Panc1 (cell line): ENCODE data around the gene ACADM. TPM values are rescaled to one million over a fixed set of nuclear protein-coding genes. Genes with fewer than 3 reads are reported as not detected.

ENCODE experiments used
- ATAC-seq: fragments of 200-7000 bp; cut with Tn5 transposase; 2 replicates; pipeline ENCODE4 v1.9.1; 2020; ENCODE audit warnings: mild to moderate bottlenecking, moderate library complexity
- BruUV-seq: library from RNA; stranded (reverse); fragments of 400-500 nt; replicated peaks from 2 replicates; lab custom pipeline; 2021; lab: Mats Ljungman, UMichigan
- CTCF ChIA-PET: fragments of 300-600 bp; sonication (Branson Sonifier 250); formaldehyde crosslinking; loops from one replicate; lab custom pipeline; 2022; ENCODE audit warnings: antibody characterized with exemption; lab: Charles Lee
- POLR2A ChIA-PET: fragments of 300-600 bp; sonication (Branson Sonifier 250); formaldehyde crosslinking; loops from one replicate; lab custom pipeline; 2022; ENCODE audit warnings: antibody characterized with exemption; lab: Charles Lee
- DNase-seq: peaks from one replicate; pipeline ENCODE4 v3.0.0-alpha.2; 2010; ENCODE audit warnings: low read depth, low spot score
- H3K27ac ChIP-seq: 2 replicates; pipeline ENCODE4 v1.5.1; 2011; ENCODE audit warnings: mild to moderate bottlenecking, low read length, inconsistent platforms
- H3K27me3 ChIP-seq: fragments of 200-500 bp; sonication (Bioruptor generic); 2 replicates; pipeline ENCODE4 v1.6.0; 2014; ENCODE audit warnings: low read length, inconsistent platforms; ENCODE audit not compliant: control insufficient read depth, insufficient read depth
- H3K36me3 ChIP-seq: fragments of 200-500 bp; sonication (Bioruptor generic); 2 replicates; pipeline ENCODE4 v1.5.1; 2014; ENCODE audit warnings: inconsistent platforms, mild to moderate bottlenecking, low read length, moderate library complexity; ENCODE audit not compliant: control insufficient read depth, insufficient read depth
- H3K4me1 ChIP-seq: 2 replicates; pipeline ENCODE4 v1.5.1; 2011; ENCODE audit warnings: inconsistent platforms, mild to moderate bottlenecking, low read length, moderate library complexity; ENCODE audit not compliant: control insufficient read depth, insufficient read depth
- H3K4me3 ChIP-seq, 2 experiments: 2 replicates each; pipeline ENCODE4 v1.5.1; 2011 to 2012; ENCODE audit warnings: low read depth in 2 of 2, low read length in 2 of 2, mild to moderate bottlenecking in 2 of 2, inconsistent platforms in 1 of 2, moderate library complexity in 1 of 2
- H3K9me3 ChIP-seq: fragments of 200-500 bp; sonication (Bioruptor generic); 2 replicates; pipeline ENCODE4 v1.5.1; 2014; ENCODE audit warnings: low read depth, mild to moderate bottlenecking, inconsistent platforms, low read length, moderate library complexity; ENCODE audit not compliant: control insufficient read depth, insufficient read depth
- CTCF ChIP-seq: fragments of 450-650 bp; IDR thresholded peaks from 2 replicates; pipeline ENCODE4 v1.5.1; 2017; ENCODE audit warnings: mild to moderate bottlenecking
- POLR2AphosphoS5 ChIP-seq: IDR thresholded peaks from 2 replicates; pipeline ENCODE4 v1.6.1; 2012; ENCODE audit warnings: mild to moderate bottlenecking, low read depth, low read length, moderate library complexity
- REST ChIP-seq, 2 experiments: IDR thresholded peaks; 2 replicates each; pipeline ENCODE4 v1.6.1; 2011 to 2012; ENCODE audit warnings: low read depth in 2 of 2, control low read depth in 1 of 2, low read length in 1 of 2, mild to moderate bottlenecking in 1 of 2, moderate library complexity in 1 of 2; ENCODE audit not compliant: insufficient read depth in 1 of 2
- SIN3A ChIP-seq: IDR thresholded peaks from 2 replicates; pipeline ENCODE4 v1.6.1; 2012; ENCODE audit warnings: low read depth, mild to moderate bottlenecking, low read length, moderate library complexity, borderline replicate concordance; ENCODE audit not compliant: insufficient read depth
- TCF7L2 ChIP-seq: IDR thresholded peaks from 2 replicates; pipeline ENCODE4 v1.6.1; 2011; ENCODE audit warnings: mild to moderate bottlenecking, low read depth, low read length, inconsistent platforms
- in situ Hi-C: cut with HindIII; loops from 2 replicates; pipeline ENCODE4 v1.10.0; 2016; ENCODE audit warnings: low sequenced_read_pairs, low pct_unique_long_range_greater_than_20kb
- intact Hi-C: fragments of 100-400 bp; cut with micrococcal nuclease; formaldehyde crosslinking; loops from one replicate; pipeline ENCODE4 v1.10.0; 2022; ENCODE audit not compliant: unreplicated experiment
- total RNA-seq: library from RNA; stranded (reverse); gene quantifications from one replicate; pipeline ENCODE4 v1.2.1, GENCODE V29; 2021; ENCODE audit not compliant: unreplicated experiment

ACADM gene
- total RNA-seq, 1 experiment from 2014 or later: 57.2 TPM

- no peaks in the 10 kb centered on the region for H3K27me3 ChIP-seq
- H3K9me3 ChIP-seq: no peaks in the 10 kb centered on the region
- ChIA-PET CTCF (no interaction called here), POLR2A (no interaction called here)
- ATAC-seq (peak; percentile 7; the same call in 1 of the 2 replicates), DNase-seq (no peak)
- H3K36me3 ChIP-seq: peaks cover 45% of the 10 kb centered on the region
- peaks cover 10% of the 10 kb centered on the region for H3K4me1 ChIP-seq
- in situ Hi-C loops (no loop called here), intact Hi-C loops (no loop called here)
- H3K4me3 ChIP-seq: no peak overlapping the region
- BruUV-seq: no TSS peak
- TF ChIP-seq CTCF (no peak), TCF7L2 (no peak), REST (IDR thresholded peaks at IDR 0.05; ENCODE audit: insufficient read depth in 1 of 2, low read depth in 2 of 2, low read length in 1 of 2) (no peak), SIN3A (no peak), POLR2AphosphoS5 (no peak)
- H3K27ac ChIP-seq: no peak overlapping the region
These were observed 71.2 kb downstream of the ACADM start for GRCh38 chr1:75795703-75796193.

GRCh38 chr1:75796376-75797272 is 72.1 kb downstream of the ACADM start, which contains the start of gene MSH4:
Gene MSH4 (plus strand): TSS chr1:75796882. CDS start chr1:75796986, 104 bp downstream.
- H3K4me3 ChIP-seq: no peak within 1 kb of the TSS
- POLR2A ChIA-PET: no interaction called here
- ATAC-seq: peak; percentile 62
- no TSS peak for BruUV-seq
- H3K36me3 ChIP-seq: peaks cover 37% of the 10 kb centered on the region
- no peak for TF ChIP-seq TCF7L2
- no peak for TF ChIP-seq REST (IDR thresholded peaks at IDR 0.05; ENCODE audit: insufficient read depth in 1 of 2, low read depth in 2 of 2, low read length in 1 of 2)
- no peak for TF ChIP-seq CTCF
- TF ChIP-seq SIN3A: no peak; the same call in 1 of the 2 replicates
- peak; percentile 17 for TF ChIP-seq POLR2AphosphoS5
- peaks cover 3% of the 10 kb centered on the region; the same call in 1 of the 2 replicates for H3K4me1 ChIP-seq
- no peaks in the 10 kb centered on the region for H3K27me3 ChIP-seq
- no peak within 1 kb of the TSS for H3K27ac ChIP-seq
- in situ Hi-C loops: no loop called here
- H3K9me3 ChIP-seq: no peaks in the 10 kb centered on the region
- CTCF ChIA-PET: no interaction called here
- intact Hi-C loops: no loop called here
- DNase-seq: no peak
